Mesothelial cell of epicardium (in vitro differentiated cells): ENCODE results near the gene CTDNEP1. TPM values are rescaled to one million over a fixed set of nuclear protein-coding genes. Genes with fewer than 3 reads are reported as not detected.
A peak's percentile ranks its signal among the peaks of the same experiment; 100 is the strongest.

Experiments
- DNase-seq, 2 experiments: peaks; one replicate each; pipeline ENCODE4 v3.0.0; 2021; ENCODE audit warnings: low spot score in 2 of 2; ENCODE audit not compliant: unreplicated experiment in 2 of 2
- H3K27ac Mint-ChIP-seq: 2 replicates; pipeline ENCODE4 v1.8.0; 2021; ENCODE audit warnings: mixed read lengths
- H3K27me3 Mint-ChIP-seq: 2 replicates; pipeline ENCODE4 v1.8.0; 2021; ENCODE audit warnings: low read depth, mixed read lengths
- H3K36me3 Mint-ChIP-seq: 2 replicates; pipeline ENCODE4 v1.8.0; 2021; ENCODE audit warnings: mixed read lengths
- H3K4me1 Mint-ChIP-seq: 2 replicates; pipeline ENCODE4 v1.8.0; 2021; ENCODE audit warnings: mixed read lengths
- H3K4me3 Mint-ChIP-seq: 2 replicates; pipeline ENCODE4 v1.8.0; 2021; ENCODE audit warnings: mild to moderate bottlenecking, moderate library complexity, mixed read lengths
- H3K9me3 Mint-ChIP-seq: 2 replicates; pipeline ENCODE4 v1.8.0; 2021; ENCODE audit warnings: mixed read lengths
- CTCF ChIP-seq: fragments of 200-600 bp; sonication (generic); IDR thresholded peaks from one replicate; pipeline ENCODE4 v1.5.0; 2021; ENCODE audit warnings: antibody characterized with exemption; ENCODE audit not compliant: unreplicated experiment
- total RNA-seq: library from RNA; stranded (reverse); gene quantifications from 3 replicates; pipeline ENCODE4 v1.2.1, GENCODE V29; 2021

CTDNEP1 gene
- total RNA-seq, 1 donor from 2014 or later: 130 TPM

- no peak for DNase-seq
- Mint-ChIP-seq H3K9me3 (no peaks in the 10 kb centered on the region), H3K4me1 (peaks cover 53% of the 10 kb centered on the region), H3K27ac (peak overlapping the region; percentile 87), H3K4me3 (peak overlapping the region; percentile 95), H3K36me3 (peaks cover 17% of the 10 kb centered on the region), H3K27me3 (no peaks in the 10 kb centered on the region)
- TF ChIP-seq CTCF: no peak
These were observed 14.2 kb downstream of the CTDNEP1 start for GRCh38 chr17:7237266-7237760.

- DNase-seq: no peak
- Mint-ChIP-seq H3K36me3 (peaks cover 20% of the 10 kb centered on the region), H3K9me3 (no peaks in the 10 kb centered on the region), H3K27ac (peak overlapping the region; percentile 87), H3K4me3 (peak overlapping the region; percentile 95), H3K27me3 (no peaks in the 10 kb centered on the region), H3K4me1 (peaks cover 54% of the 10 kb centered on the region)
- no peak for TF ChIP-seq CTCF
These were observed 14.7 kb downstream of the CTDNEP1 start for GRCh38 chr17:7236808-7237207.

- DNase-seq: no peak
- H3K4me3 Mint-ChIP-seq: peak overlapping the region; percentile 98
- H3K27ac Mint-ChIP-seq: peak overlapping the region; percentile 25
- TF ChIP-seq CTCF: no peak
- no peaks in the 10 kb centered on the region for H3K9me3 Mint-ChIP-seq
- H3K4me1 Mint-ChIP-seq: peaks cover 46% of the 10 kb centered on the region
- peaks cover 16% of the 10 kb centered on the region for H3K36me3 Mint-ChIP-seq
- no peaks in the 10 kb centered on the region for H3K27me3 Mint-ChIP-seq
These were observed 15.6 kb downstream of the CTDNEP1 start for GRCh38 chr17:7235693-7236665.

- Mint-ChIP-seq H3K27me3 (no peaks in the 10 kb centered on the region), H3K27ac (peak within 1 kb of the TSS; percentile 99), H3K4me3 (peak within 1 kb of the TSS; percentile 98), H3K36me3 (peaks cover 15% of the 10 kb centered on the region), H3K4me1 (peaks cover 32% of the 10 kb centered on the region), H3K9me3 (no peaks in the 10 kb centered on the region)
- peak; percentile 93 to 95 for DNase-seq
- no peak for TF ChIP-seq CTCF
These were observed 17.2 kb downstream of the CTDNEP1 start, which contains the start of gene DVL2 for GRCh38 chr17:7234083-7234951. DVL2 (minus strand) TSS chr17:7234517; CDS start chr17:7234262, 255 bp downstream.

- Mint-ChIP-seq H3K36me3 (peaks cover 19% of the 10 kb centered on the region), H3K4me1 (peaks cover 32% of the 10 kb centered on the region), H3K9me3 (no peaks in the 10 kb centered on the region), H3K27me3 (no peaks in the 10 kb centered on the region), H3K4me3 (peak overlapping the region; percentile 98), H3K27ac (peak overlapping the region; percentile 99)
- no peak for TF ChIP-seq CTCF
- DNase-seq: no peak
These were observed 17.8 kb downstream of the CTDNEP1 start for GRCh38 chr17:7233701-7234082.
